ENCODE measurements around the gene MAGEA2B.
A peak's percentile ranks its signal among the peaks of the same experiment; 100 is the strongest.
"Not testable (repeated sequence)": the region's sequence is repeated elsewhere in the genome, so short reads cannot be mapped to it uniquely, and the experiment has no call there.

Gene MAGEA2B

GRCh38 chrX:152713815-152714787, at the start of gene MAGEA2B:
TSS of gene MAGEA2B (plus strand) at chrX:152714628. CDS start at chrX:152717107, 2,479 bp downstream.
- DNase-seq, result not testable (repeated sequence)

GRCh38 chrX:152674135-152674534, 40.3 kb upstream of the MAGEA2B start:
- no peak for DNase-seq

- not testable (repeated sequence) for DNase-seq
Observed at GRCh38 chrX:152674652-152675051, 39.8 kb upstream of the MAGEA2B start.

DNA sequence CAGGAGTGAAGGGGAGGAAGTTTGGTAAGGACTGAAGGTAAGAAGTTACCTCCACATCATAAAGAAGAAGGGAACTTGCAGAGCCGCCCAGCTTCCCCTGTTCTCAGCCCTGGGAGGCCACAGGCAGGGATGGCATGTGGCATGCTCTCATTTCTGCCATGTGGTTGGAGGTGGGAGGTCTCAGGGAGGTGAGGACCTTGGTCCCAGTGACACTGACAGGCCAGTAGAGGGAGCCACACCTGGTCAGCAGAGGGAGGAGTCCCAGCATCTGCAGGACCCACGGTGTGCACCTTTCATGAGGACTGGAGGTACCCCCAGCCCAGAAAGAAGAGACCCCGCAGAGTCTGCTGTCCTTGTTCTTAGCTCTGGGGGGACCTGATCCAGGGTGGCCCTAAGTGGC, 33.4 kb upstream of the MAGEA2B start:
- not testable (repeated sequence) for DNase-seq

GRCh38 chrX:152697952-152698931, 16.2 kb upstream of the MAGEA2B start, which contains the start of gene MAGEA3:
TSS of gene MAGEA3 (plus strand) at chrX:152698794. CDS start at chrX:152700833, 2,039 bp downstream.
- DNase-seq, result not testable (repeated sequence)

GRCh38 chrX:152700390-152700789, 14.0 kb upstream of the MAGEA2B start:
- not testable (repeated sequence) for DNase-seq

- DNase-seq, result not testable (repeated sequence)
Observed at GRCh38 chrX:152706500-152706899, 7.9 kb upstream of the MAGEA2B start.

DNA sequence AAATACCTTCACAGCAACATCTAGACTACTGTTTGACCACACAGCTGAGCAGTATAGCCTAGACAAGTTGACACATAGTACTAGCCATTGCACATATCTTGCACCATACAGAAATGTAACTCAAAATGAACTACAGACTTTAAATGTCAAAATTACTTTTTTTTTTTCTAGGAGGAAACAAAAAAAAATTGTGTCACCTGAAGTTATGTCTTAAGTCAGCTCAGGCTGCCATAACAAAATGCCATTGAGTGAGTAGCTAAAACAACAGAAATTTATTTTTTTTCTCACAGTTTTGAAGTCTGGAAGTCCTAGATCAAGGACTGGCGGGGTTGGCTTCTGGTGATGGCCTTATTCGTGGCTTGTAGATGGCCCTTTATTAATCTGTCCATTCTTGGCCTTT, 5.3 kb upstream of the MAGEA2B start, which contains the start of gene CSAG2:
CSAG2 (minus strand) TSS at position 101 of the 400 bp plus-strand sequence. CDS start 161 bp downstream, outside the sequence.
- DNase-seq, result not testable (repeated sequence)

GRCh38 chrX:152713195-152713594, 1.2 kb upstream of the MAGEA2B start:
- DNase-seq, result not testable (repeated sequence)

DNA sequence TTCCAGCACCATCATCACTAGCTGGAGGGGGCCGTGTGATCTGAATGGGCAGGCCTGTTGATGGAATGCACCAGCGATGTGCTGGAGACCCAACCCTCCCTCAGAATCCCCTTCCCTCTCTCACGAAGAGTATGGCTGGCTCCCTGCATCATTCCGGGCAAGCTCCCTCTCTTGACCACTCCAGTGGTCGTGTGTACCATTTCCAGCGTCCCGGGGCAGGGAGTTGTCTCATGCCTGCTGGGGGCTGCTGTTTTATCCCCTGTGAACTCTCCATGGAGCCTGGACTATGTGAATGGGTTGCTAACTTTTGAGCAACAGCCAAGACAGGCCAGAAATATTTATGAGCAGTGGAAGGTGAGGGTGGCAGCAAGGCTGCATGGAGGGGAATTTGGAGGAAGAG, 11.0 kb downstream of the MAGEA2B start:
- no peak for DNase-seq

DNA sequence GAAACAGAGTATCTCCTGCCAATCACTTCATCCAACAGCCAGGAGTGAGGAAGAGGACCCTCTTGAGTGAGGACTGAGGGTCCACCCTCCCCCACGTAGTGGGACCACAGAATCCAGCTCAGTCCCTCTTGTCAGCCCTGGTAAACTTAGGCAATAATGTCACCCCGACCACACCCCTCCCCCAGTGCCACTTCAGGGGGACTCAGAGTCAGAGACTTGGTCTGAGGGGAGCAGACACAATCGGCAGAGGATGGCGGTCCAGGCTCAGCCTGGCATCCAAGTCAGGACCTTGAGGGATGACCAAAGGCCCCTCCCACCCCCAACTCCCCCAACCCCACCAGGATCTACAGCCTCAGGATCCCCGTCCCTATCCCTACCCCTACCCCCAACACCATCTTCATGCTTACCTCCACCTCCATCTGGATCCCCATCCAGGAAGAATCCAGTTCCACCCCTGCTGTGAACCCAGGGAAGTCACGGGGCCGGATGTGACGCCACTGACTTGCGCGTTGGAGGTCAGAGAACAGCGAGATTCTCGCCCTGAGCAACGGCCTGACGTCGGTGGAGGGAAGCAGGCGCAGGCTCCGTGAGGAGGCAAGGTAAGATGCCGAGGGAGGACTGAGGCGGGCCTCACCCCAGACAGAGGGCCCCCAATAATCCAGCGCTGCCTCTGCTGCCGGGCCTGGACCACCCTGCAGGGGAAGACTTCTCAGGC, 19.0 kb downstream of the MAGEA2B start, which contains the start of the genes CSAG1 and MAGEA12:
CSAG1 (minus strand) TSS at position 461 of the 715 bp plus-strand sequence. CDS start 1,261 bp downstream, outside the sequence.
MAGEA12 (plus strand) TSS at position 497 of the 715 bp plus-strand sequence. CDS start 2,405 bp downstream, outside the sequence.
- DNase-seq, result peak; percentile 60

- DNase-seq, result not testable (repeated sequence)
Observed at GRCh38 chrX:152734143-152734858, 19.9 kb downstream of the MAGEA2B start.

DNA sequence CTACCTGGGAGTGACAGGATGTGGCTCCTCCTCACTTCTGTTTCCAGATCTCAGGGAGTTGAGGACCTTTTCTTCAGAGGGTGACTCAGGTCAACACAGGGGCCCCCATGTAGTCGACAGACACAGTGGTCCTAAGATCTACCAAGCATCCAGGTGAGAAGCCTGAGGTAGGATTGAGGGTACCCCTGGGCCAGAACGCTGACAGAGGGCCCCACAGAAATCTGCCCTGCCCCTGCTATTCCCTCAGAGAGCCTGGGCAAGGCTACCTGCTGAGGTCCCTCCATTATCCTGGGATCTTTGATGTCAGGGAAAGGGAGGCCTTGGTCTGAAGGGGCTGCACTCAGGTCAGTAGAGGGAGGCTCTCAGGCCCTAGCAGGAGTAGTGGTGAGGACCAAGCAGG, 20.7 kb downstream of the MAGEA2B start:
- no peak for DNase-seq

- DNase-seq, result no peak
Observed at GRCh38 chrX:152735860-152736511, 21.6 kb downstream of the MAGEA2B start.

GRCh38 chrX:152736528-152736927, 22.1 kb downstream of the MAGEA2B start:
- DNase-seq, result not testable (repeated sequence)

DNA sequence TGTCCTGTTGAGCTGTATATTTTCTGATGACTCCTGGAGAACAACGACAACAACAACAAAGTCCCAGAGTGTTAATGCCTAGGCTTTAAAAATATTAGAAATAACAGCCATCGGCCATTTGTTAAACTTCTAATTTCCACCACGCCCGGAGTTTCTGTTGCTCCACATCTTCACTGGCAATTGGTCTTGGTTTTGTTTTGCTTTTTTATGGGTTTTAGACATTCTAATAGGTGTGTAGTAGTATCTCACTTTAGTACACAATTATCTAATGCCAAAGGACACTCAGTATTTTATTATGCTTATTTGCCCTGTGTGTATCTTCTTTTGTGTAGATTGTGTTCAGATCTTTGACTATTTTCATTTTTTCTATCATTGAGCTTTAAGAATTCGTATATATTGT, 24.1 kb downstream of the MAGEA2B start:
- DNase-seq, result no peak

GRCh38 chrX:152753686-152754650, 39.5 kb downstream of the MAGEA2B start, which contains the start of gene MAGEA2:
TSS of gene MAGEA2 (minus strand) at chrX:152753842. CDS start at chrX:152751363, 2,479 bp downstream.
- DNase-seq, result not testable (repeated sequence)

GRCh38 chrX:152754871-152755270, 40.4 kb downstream of the MAGEA2B start:
- DNase-seq, result not testable (repeated sequence)

DNA sequence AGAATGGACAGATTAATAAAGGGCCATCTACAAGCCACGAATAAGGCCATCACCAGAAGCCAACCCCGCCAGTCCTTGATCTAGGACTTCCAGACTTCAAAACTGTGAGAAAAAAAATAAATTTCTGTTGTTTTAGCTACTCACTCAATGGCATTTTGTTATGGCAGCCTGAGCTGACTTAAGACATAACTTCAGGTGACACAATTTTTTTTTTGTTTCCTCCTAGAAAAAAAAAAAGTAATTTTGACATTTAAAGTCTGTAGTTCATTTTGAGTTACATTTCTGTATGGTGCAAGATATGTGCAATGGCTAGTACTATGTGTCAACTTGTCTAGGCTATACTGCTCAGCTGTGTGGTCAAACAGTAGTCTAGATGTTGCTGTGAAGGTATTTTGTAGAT, 44.5 kb downstream of the MAGEA2B start, which contains the start of gene CSAG3:
CSAG3 (plus strand) TSS at position 301 of the 400 bp plus-strand sequence.
- not testable (repeated sequence) for DNase-seq
